ENCODE data around the gene UTP4. TPM values are rescaled to one million over a fixed set of nuclear protein-coding genes. Genes with fewer than 3 reads are reported as not detected.

The UTP4 gene
- total RNA-seq, 4 donors from 2014 or later: 32.9 to 85.7 (median 35.9) TPM

DNA sequence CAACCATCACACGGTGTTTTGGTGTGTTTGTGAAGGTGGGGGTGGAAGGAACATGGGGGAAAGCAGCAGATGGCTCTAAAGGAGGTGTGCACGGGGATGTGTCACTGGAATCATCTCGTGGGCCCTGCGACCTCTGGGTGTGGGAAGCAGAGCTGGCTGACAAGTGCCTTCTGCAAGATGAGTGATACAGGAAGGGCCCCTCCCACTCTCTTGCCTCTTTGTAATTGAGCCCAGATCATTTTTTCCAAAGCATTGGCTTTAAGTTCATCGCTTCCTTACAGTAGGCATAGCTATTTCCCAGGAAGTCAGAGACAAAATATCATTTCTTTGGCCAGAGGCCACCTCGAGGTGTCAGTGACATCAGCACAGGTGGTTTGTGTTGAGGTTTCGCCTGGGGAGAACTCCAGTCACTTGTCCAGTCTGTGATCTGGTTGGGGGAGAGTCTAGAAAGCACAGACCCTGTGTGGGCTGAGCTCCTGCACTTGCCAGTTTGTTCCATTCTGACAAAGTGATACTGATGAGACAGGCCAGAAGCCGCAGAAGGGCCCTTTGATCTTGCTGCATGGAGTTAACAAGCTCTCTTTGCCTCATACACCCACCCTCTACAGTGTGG is 33.9 kb downstream of the UTP4 start:
- ATAC-seq (ENCODE audit: low FRiP score) (no peak), DNase-seq (ENCODE audit: low spot score) (no peak)
- TF ChIP-seq, protein P1, sequence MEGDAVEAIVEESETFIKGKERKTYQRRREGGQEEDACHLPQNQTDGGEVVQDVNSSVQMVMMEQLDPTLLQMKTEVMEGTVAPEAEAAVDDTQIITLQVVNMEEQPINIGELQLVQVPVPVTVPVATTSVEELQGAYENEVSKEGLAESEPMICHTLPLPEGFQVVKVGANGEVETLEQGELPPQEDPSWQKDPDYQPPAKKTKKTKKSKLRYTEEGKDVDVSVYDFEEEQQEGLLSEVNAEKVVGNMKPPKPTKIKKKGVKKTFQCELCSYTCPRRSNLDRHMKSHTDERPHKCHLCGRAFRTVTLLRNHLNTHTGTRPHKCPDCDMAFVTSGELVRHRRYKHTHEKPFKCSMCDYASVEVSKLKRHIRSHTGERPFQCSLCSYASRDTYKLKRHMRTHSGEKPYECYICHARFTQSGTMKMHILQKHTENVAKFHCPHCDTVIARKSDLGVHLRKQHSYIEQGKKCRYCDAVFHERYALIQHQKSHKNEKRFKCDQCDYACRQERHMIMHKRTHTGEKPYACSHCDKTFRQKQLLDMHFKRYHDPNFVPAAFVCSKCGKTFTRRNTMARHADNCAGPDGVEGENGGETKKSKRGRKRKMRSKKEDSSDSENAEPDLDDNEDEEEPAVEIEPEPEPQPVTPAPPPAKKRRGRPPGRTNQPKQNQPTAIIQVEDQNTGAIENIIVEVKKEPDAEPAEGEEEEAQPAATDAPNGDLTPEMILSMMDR (IDR thresholded peaks at IDR 0.05): no peak

DNA sequence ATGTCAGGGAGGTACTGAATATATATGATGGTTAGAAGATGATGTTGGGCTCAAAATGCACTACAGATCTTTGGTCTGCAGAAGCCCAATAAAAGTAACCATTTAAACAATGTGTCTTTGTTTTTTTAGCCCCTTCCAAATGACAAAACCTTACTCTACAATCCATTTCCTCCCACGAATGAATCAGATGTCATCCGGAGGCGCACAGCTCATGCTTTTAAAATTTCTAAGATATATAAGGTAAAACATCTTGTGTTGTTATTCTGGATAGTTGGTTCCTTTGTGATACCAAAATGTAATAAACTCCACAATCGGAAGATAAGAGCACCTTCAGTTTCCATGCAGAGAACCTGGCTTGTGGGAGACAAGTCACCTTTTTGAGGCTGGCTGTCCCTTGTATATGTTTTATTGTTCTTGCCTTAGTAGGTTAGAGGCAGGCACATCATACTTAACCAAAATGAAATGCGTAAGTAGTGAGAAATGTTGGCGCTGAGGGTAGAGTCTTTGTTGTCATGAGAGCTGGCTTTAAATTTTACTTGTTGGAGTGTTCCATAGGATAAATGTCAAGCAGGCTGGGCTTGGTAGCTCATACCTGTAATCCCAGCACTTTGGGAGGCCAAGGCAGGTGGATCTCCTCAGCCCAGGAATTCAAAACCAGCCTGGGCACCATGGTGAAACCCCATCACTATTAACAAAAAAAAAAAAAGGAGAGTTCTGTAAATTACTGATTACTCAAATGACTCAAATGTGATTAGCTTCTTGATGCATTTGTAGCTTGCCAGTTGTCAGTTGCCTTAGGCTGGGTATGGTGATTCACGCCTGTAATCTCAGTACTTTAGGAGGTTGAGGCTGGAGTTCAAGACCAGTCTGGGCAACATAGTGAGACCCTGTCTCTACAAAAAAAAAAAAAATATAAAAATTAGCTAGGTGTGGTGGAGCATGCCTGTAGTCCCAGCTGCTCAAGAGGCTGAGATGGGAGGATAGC is 34.8 kb downstream of the UTP4 start:
- TF ChIP-seq, protein P1 (IDR thresholded peaks at IDR 0.05): no peak
- no peak for DNase-seq (ENCODE audit: low spot score)
- ATAC-seq (ENCODE audit: low FRiP score): no peak

DNA sequence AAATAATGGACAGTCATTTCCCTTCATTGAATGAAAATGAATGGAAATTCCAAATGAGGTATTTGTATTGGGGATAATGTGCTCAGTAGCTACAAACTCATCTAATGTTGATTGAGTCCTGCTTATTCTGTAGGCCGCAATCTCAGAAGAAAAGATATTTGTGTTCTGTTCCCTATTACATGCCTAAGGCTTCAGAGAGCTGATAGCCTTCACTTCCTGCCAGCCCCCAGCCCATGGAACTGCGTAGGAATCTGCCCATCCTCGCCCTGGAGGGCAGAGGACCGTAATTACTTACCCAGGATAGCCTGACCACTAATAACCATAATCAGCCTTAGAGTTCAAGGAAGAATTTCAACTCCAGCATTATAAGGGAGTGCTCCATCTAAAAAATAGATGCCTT is 36.6 kb downstream of the UTP4 start:
- DNase-seq (ENCODE audit: low spot score) (no peak), ATAC-seq (ENCODE audit: low FRiP score) (no peak)
- TF ChIP-seq, protein P1 (IDR thresholded peaks at IDR 0.05): no peak

DNA sequence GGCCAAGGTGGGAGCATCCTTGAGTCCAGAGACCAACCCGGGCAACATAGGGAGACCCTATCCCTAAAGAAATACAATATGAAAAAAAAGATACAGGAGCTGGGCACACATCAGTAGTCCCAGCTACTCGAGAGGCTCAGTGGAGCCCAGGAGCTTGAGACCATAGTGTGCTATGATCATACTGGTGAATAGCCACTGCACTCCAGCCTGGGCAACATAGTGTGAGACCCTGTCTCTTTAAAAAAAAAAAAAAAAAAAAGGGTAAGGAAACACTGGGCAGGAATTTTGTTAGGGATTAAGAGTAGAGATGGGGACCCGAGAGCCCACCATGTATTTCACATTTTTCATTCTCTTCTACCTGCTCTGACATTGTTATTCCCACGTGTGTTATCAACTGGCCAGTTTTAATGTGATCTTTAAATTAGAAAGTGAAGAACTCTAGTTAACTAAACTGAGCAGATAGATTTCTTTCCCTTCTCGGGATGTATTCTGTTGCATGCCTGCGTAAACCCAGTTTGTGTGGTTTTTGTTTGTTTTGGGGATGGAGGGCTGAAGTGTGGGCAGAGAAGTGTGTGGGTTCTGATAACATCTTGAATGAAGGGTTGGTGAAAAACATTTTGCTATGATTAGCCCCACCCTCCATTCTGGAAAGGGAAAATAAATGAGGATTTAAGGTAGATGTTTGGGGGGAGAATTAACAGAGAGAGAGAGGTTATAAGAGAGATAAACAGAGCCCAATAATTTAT is 37.3 kb downstream of the UTP4 start:
- ATAC-seq (ENCODE audit: low FRiP score) (no peak), DNase-seq (ENCODE audit: low spot score) (no peak)
- TF ChIP-seq, protein P1 (IDR thresholded peaks at IDR 0.05): no peak

DNA sequence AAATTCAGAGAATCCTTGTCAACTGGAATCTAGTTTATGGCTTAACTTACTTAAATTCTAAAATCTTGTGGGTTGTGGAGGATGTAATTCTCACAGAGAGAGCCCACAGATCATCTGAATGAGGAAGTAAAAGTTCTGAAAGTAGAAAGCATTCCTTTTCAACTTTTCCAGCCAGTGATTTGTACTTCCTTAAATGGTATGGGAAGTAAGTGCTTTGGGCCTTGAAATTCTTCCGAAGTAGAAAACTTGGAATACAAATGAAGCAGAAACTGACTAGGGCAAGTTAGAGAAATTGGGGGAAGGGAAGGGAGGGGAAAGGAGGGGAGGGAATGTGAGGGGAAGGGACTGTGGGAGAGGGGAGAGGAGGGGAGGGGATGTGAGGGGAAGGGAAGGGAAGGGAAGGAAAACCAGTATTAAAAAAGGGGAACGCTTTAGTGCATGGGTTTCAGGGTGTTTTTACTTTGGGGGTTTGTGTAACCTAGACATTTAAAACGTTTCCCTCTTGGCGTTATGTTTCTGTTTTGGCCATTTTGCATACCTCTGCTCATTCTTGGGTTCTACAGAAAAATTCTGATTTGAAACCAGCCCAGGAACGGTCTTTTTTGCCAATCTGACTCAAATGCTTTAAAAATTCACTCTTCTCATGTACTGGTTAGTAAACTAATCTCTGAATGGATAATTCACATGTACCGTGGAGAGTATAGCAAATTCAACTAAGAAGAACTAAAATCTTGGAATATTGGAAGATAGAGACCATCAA is 39.1 kb downstream of the UTP4 start:
- ATAC-seq (ENCODE audit: low FRiP score) (no peak), DNase-seq (ENCODE audit: low spot score) (no peak)

More for the DNA sequence above, 39.1 kb downstream of the UTP4 start:
- TF ChIP-seq, protein P1 (IDR thresholded peaks at IDR 0.05): no peak

Data from omental fat pad (tissue), 4 donors.